Natural killer cell (primary cell): ENCODE results near the gene SLC2A1. TPM values are rescaled to one million over a fixed set of nuclear protein-coding genes. Genes with fewer than 3 reads are reported as not detected.

Experiments
- ATAC-seq, 3 donors: fragments of 150-1000 bp in 2 of 3; fragments of 200-7000 bp in 1 of 3; cut with Tn5 transposase; 1 replicate in 1 of 3; 2 replicates in 2 of 3; pipeline ENCODE4 v1.10.0; 2021; ENCODE audit warnings: mild to moderate bottlenecking in 2 of 3, moderate library complexity in 2 of 3
- DNase-seq, 2 donors: peaks; one replicate each; pipeline versions ENCODE4 v3.0.0 to v3.0.0-alpha.2; 2013 to 2021; ENCODE audit warnings: mixed read lengths in 1 of 2
- H3K27ac ChIP-seq: one replicate; pipeline ENCODE4 v1.5.1; 2013; ENCODE audit warnings: mild to moderate bottlenecking, low read length
- H3K27me3 ChIP-seq: one replicate; pipeline ENCODE4 v1.6.1; 2013; ENCODE audit warnings: low read length; ENCODE audit not compliant: control insufficient read depth, insufficient read depth
- H3K36me3 ChIP-seq: one replicate; pipeline ENCODE4 v1.6.1; 2013; ENCODE audit warnings: low read length; ENCODE audit not compliant: control insufficient read depth, insufficient read depth
- H3K4me1 ChIP-seq: one replicate; pipeline ENCODE4 v1.6.1; 2013; ENCODE audit warnings: low read length; ENCODE audit not compliant: control insufficient read depth, insufficient read depth
- H3K4me3 ChIP-seq: one replicate; pipeline ENCODE4 v1.5.1; 2013; ENCODE audit warnings: low read length
- H3K9me3 ChIP-seq: one replicate; pipeline ENCODE4 v1.6.1; 2013; ENCODE audit warnings: low read length; ENCODE audit not compliant: control insufficient read depth, insufficient read depth
- H3K27ac Mint-ChIP-seq, 2 donors: one replicate each; pipeline ENCODE4 v1.8.0; 2022; ENCODE audit warnings: mild to moderate bottlenecking in 2 of 2, mixed read lengths in 2 of 2, moderate library complexity in 1 of 2
- H3K27me3 Mint-ChIP-seq, 2 donors: one replicate each; pipeline ENCODE4 v1.8.0; 2022; ENCODE audit warnings: low read depth in 2 of 2, mixed read lengths in 2 of 2
- H3K36me3 Mint-ChIP-seq: one replicate; pipeline ENCODE4 v1.8.0; 2022; ENCODE audit warnings: mixed read lengths
- H3K4me1 Mint-ChIP-seq, 2 donors: one replicate each; pipeline ENCODE4 v1.8.0; 2022; ENCODE audit warnings: mixed read lengths in 2 of 2
- H3K4me3 Mint-ChIP-seq: one replicate; pipeline ENCODE4 v1.8.0; 2022; ENCODE audit warnings: mild to moderate bottlenecking, moderate library complexity, mixed read lengths
- H3K9me3 Mint-ChIP-seq, 2 donors: one replicate each; pipeline ENCODE4 v1.8.0; 2022; ENCODE audit warnings: mixed read lengths in 2 of 2
- WGBS: methylation state at CpG from one replicate; pipeline ENCODE4 v1.1.7; 2013; ENCODE audit warnings: missing lambda C conversion rate; ENCODE audit not compliant: insufficient coverage; 5-methylcytosine and 5-hydroxymethylcytosine counted together
- intact Hi-C: fragments of 100-400 bp; cut with micrococcal nuclease; formaldehyde crosslinking; loops from one replicate; pipeline ENCODE4 v1.14.2; 2022
- total RNA-seq, 4 donors: library from RNA; stranded (reverse); fragments of 120-200 nt in 1 of 4; gene quantifications; one replicate each; pipeline versions ENCODE4 v1.2.3 to v1.2.4, GENCODE V29; 2013 to 2022
- TF ChIP-seq, protein P1 (sequence below): fragments of 200-600 bp; IDR thresholded peaks from one replicate; pipeline ENCODE4 v1.8.0; 2022; ENCODE audit warnings: antibody characterized with exemption

SLC2A1 gene
- total RNA-seq, 3 donors from 2014 or later (not counting 1 experiment from before 2014, with no cell fraction given), result 94.7 to 143 (median 95.1) TPM

DNA sequence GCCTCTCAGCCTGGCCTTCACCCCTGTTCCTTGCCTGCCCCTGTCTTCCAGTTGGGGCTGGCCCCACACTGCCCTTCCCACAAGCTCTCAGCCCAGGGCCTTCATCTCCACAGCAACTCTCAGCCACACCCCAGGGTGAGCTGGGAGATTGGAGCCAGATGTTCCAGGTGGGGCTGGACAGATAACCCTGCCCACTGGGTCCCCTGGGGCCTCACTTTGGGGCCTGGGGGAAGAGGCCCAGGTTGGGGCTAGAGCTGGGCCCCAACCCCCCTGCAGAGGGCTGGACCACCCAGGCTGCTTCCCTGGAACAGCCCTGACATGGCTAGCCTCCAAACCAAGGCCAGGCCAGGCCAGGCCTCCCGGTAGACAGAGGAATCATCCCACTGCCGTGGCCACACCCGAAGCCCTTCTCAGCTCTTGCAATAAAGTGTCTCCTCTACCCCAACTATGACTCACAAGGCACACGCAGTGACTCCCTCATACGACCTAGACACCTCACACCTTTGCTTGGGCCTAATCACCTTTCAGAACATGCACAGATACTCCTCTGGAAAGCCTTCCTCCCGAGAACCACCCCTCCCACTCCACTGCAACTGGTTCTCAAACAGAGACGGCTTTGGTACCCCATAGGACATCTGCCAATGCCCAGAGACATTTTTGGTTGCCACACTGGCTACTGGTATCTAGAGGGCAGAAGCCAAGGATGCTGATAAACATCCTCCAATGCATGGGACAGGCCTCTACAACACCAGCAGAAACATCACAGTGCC is 22.2 kb downstream of the SLC2A1 start:
- Histone ChIP-seq H3K27ac (peak overlapping the region; percentile 92), H3K27me3 (no peaks in the 10 kb centered on the region), H3K9me3 (no peaks in the 10 kb centered on the region), H3K4me1 (peaks cover 97% of the 10 kb centered on the region), H3K36me3 (peaks cover 36% of the 10 kb centered on the region), H3K4me3 (no peak overlapping the region)
- TF ChIP-seq, protein P1, sequence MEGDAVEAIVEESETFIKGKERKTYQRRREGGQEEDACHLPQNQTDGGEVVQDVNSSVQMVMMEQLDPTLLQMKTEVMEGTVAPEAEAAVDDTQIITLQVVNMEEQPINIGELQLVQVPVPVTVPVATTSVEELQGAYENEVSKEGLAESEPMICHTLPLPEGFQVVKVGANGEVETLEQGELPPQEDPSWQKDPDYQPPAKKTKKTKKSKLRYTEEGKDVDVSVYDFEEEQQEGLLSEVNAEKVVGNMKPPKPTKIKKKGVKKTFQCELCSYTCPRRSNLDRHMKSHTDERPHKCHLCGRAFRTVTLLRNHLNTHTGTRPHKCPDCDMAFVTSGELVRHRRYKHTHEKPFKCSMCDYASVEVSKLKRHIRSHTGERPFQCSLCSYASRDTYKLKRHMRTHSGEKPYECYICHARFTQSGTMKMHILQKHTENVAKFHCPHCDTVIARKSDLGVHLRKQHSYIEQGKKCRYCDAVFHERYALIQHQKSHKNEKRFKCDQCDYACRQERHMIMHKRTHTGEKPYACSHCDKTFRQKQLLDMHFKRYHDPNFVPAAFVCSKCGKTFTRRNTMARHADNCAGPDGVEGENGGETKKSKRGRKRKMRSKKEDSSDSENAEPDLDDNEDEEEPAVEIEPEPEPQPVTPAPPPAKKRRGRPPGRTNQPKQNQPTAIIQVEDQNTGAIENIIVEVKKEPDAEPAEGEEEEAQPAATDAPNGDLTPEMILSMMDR, result no peak
- DNase-seq, result peak; percentile 59 to 71
- H3K27me3 Mint-ChIP-seq, result no peaks in the 10 kb centered on the region
- peak overlapping the region; percentile 96 to 98 for H3K27ac Mint-ChIP-seq
- 26% methylated on average over 7 of the region's 7 CpGs for WGBS
- peaks cover 89 to 98% of the 10 kb centered on the region in 2 donors for H3K4me1 Mint-ChIP-seq
- peaks cover 17% of the 10 kb centered on the region for H3K36me3 Mint-ChIP-seq
- intact Hi-C loops, result loop anchor here (1.0 to 10.0 kb wide), 3 partner anchors 19 to 1042 kb away; partner anchors contain the start of gene CCDC30
- peak overlapping the region; percentile 84 for H3K4me3 Mint-ChIP-seq
- H3K9me3 Mint-ChIP-seq, result no peaks in the 10 kb centered on the region
- ATAC-seq, result peak; percentile 29 to 59 (median 46)

DNA sequence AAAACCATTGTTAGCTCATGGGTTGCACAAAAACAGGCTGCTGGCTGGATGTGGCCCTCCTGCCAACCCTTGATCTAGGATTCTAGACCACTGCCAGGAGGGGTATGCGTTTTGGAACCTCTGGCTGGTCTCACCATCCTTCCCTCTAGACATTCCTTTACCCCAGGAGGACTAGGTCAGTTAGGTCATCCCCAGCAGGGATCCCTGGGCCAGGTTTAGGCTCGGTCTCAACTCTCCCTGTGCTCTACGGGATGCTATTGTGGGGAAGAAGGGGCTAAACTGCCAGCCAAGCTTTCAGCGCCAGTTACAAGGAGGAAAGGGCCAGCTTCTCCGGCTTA is 22.7 kb downstream of the SLC2A1 start:
- H3K9me3 Mint-ChIP-seq, result no peaks in the 10 kb centered on the region
- no peak for DNase-seq
- WGBS, result 89% methylated on average over 5 of the region's 5 CpGs
- H3K27ac ChIP-seq, result peak overlapping the region; percentile 92
- peaks cover 31% of the 10 kb centered on the region for H3K36me3 ChIP-seq
- no peaks in the 10 kb centered on the region for H3K27me3 Mint-ChIP-seq
- peaks cover 11% of the 10 kb centered on the region for H3K36me3 Mint-ChIP-seq
- no peaks in the 10 kb centered on the region for H3K9me3 ChIP-seq
- peaks cover 97% of the 10 kb centered on the region for H3K4me1 ChIP-seq
- H3K27me3 ChIP-seq, result no peaks in the 10 kb centered on the region
- H3K4me3 ChIP-seq, result no peak overlapping the region
- TF ChIP-seq, protein P1, result no peak
- no peak for ATAC-seq
- peak overlapping the region; percentile 96 to 98 for H3K27ac Mint-ChIP-seq
- H3K4me1 Mint-ChIP-seq, result peaks cover 90 to 98% of the 10 kb centered on the region in 2 donors
- intact Hi-C loops, result loop anchor here (10.0 kb wide), 2 partner anchors 471 to 1041 kb away; partner anchors contain the start of gene CCDC30
- H3K4me3 Mint-ChIP-seq, result peak overlapping the region; percentile 88

DNA sequence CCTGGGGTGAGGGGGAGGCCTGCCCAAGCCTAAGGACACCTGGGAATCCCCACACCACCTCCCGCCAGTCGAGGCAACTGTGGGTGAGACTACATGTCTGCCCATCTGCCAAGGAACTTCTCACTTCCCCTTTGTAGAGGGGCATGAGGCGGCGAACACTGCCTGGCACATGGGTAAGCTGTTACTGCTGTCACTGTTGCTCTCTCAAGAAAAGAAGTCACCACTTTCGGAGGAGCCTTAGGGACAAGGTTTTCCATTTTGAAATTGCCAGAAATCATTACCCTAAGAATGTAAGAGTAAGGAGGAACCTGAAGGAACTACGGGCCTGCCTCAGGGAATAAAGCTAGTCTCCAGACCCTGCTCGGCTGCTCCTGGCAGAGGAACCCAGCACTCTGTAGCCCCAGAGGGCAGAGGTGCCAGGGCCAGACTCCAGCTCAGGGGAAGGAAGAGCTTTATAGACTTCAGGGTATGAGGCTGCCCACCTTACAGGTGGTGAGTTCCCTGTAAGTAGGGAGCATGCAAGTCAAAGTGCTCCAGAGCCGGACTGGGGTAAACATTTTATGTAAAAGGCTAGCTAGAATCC is 23.3 kb downstream of the SLC2A1 start:
- peaks cover 90 to 99% of the 10 kb centered on the region in 2 donors for H3K4me1 Mint-ChIP-seq
- H3K27me3 Mint-ChIP-seq, result no peaks in the 10 kb centered on the region
- intact Hi-C loops, result loop anchor here (10.0 kb wide), 2 partner anchors 471 to 1041 kb away; partner anchors contain the start of gene CCDC30
- Histone ChIP-seq H3K27ac (peak overlapping the region; percentile 92), H3K4me3 (no peak overlapping the region), H3K9me3 (no peaks in the 10 kb centered on the region), H3K4me1 (peaks cover 100% of the 10 kb centered on the region), H3K36me3 (peaks cover 31% of the 10 kb centered on the region), H3K27me3 (no peaks in the 10 kb centered on the region)
- TF ChIP-seq, protein P1, result no peak
- DNase-seq (peak in 1 of 2 donors; percentile 56), ATAC-seq (peak in 1 of 3 donors; percentile 14)
- H3K9me3 Mint-ChIP-seq, result no peaks in the 10 kb centered on the region
- H3K36me3 Mint-ChIP-seq, result peaks cover 6% of the 10 kb centered on the region
- H3K27ac Mint-ChIP-seq, result peak overlapping the region; percentile 96 to 98
- WGBS, result 36% methylated on average over 8 of the region's 8 CpGs
- H3K4me3 Mint-ChIP-seq, result peak overlapping the region; percentile 88
